SK-N-MC (cell line): ENCODE results near the gene SUSD5.
"Not testable (repeated sequence)": the region's sequence is repeated elsewhere in the genome, so short reads cannot be mapped to it uniquely, and the experiment has no call there.

ENCODE experiments used
- EZH2 ChIP-seq: fragments of 200-600 bp; sonication (generic); IDR thresholded peaks from one replicate; pipeline ENCODE4 v1.6.1; 2017; ENCODE audit warnings: antibody characterized with exemption
- FOXP2 ChIP-seq: optimal IDR thresholded peaks from 2 replicates; pipeline ENCODE3; 2011; ENCODE audit warnings: mild to moderate bottlenecking, moderate library complexity; ENCODE audit not compliant: insufficient read depth; ENCODE audit errors: extremely low read length, control extremely low read depth
- POLR2AphosphoS5 ChIP-seq: IDR thresholded peaks from 2 replicates; pipeline ENCODE4 v1.6.1; 2012; ENCODE audit warnings: mild to moderate bottlenecking, low read depth, low read length, borderline replicate concordance

GRCh38 chr3:33181641-33182040, 37.0 kb downstream of the SUSD5 start:
- not testable (repeated sequence) for TF ChIP-seq POLR2AphosphoS5, EZH2, FOXP2
